Natural killer cell (primary cell): ENCODE data around the gene POP7. TPM values are rescaled to one million over a fixed set of nuclear protein-coding genes. Genes with fewer than 3 reads are reported as not detected.

Experiments used
- ATAC-seq, 3 donors: fragments of 150-1000 bp in 2 of 3; fragments of 200-7000 bp in 1 of 3; cut with Tn5 transposase; 1 replicate in 1 of 3; 2 replicates in 2 of 3; pipeline ENCODE4 v1.10.0; 2021; ENCODE audit warnings: mild to moderate bottlenecking in 2 of 3, moderate library complexity in 2 of 3
- DNase-seq, 2 donors: peaks; one replicate each; pipeline versions ENCODE4 v3.0.0 to v3.0.0-alpha.2; 2013 to 2021; ENCODE audit warnings: mixed read lengths in 1 of 2
- H3K27ac ChIP-seq: one replicate; pipeline ENCODE4 v1.5.1; 2013; ENCODE audit warnings: mild to moderate bottlenecking, low read length
- H3K27me3 ChIP-seq: one replicate; pipeline ENCODE4 v1.6.1; 2013; ENCODE audit warnings: low read length; ENCODE audit not compliant: control insufficient read depth, insufficient read depth
- H3K36me3 ChIP-seq: one replicate; pipeline ENCODE4 v1.6.1; 2013; ENCODE audit warnings: low read length; ENCODE audit not compliant: control insufficient read depth, insufficient read depth
- H3K4me1 ChIP-seq: one replicate; pipeline ENCODE4 v1.6.1; 2013; ENCODE audit warnings: low read length; ENCODE audit not compliant: control insufficient read depth, insufficient read depth
- H3K4me3 ChIP-seq: one replicate; pipeline ENCODE4 v1.5.1; 2013; ENCODE audit warnings: low read length
- H3K9me3 ChIP-seq: one replicate; pipeline ENCODE4 v1.6.1; 2013; ENCODE audit warnings: low read length; ENCODE audit not compliant: control insufficient read depth, insufficient read depth
- H3K27ac Mint-ChIP-seq, 2 donors: one replicate each; pipeline ENCODE4 v1.8.0; 2022; ENCODE audit warnings: mild to moderate bottlenecking in 2 of 2, mixed read lengths in 2 of 2, moderate library complexity in 1 of 2
- H3K27me3 Mint-ChIP-seq, 2 donors: one replicate each; pipeline ENCODE4 v1.8.0; 2022; ENCODE audit warnings: low read depth in 2 of 2, mixed read lengths in 2 of 2
- H3K36me3 Mint-ChIP-seq: one replicate; pipeline ENCODE4 v1.8.0; 2022; ENCODE audit warnings: mixed read lengths
- H3K4me1 Mint-ChIP-seq, 2 donors: one replicate each; pipeline ENCODE4 v1.8.0; 2022; ENCODE audit warnings: mixed read lengths in 2 of 2
- H3K4me3 Mint-ChIP-seq: one replicate; pipeline ENCODE4 v1.8.0; 2022; ENCODE audit warnings: mild to moderate bottlenecking, moderate library complexity, mixed read lengths
- H3K9me3 Mint-ChIP-seq, 2 donors: one replicate each; pipeline ENCODE4 v1.8.0; 2022; ENCODE audit warnings: mixed read lengths in 2 of 2
- WGBS: methylation state at CpG from one replicate; pipeline ENCODE4 v1.1.7; 2013; ENCODE audit warnings: missing lambda C conversion rate; ENCODE audit not compliant: insufficient coverage; 5-methylcytosine and 5-hydroxymethylcytosine counted together
- intact Hi-C: fragments of 100-400 bp; cut with micrococcal nuclease; formaldehyde crosslinking; loops from one replicate; pipeline ENCODE4 v1.14.2; 2022
- total RNA-seq, 4 donors: library from RNA; stranded (reverse); fragments of 120-200 nt in 1 of 4; gene quantifications; one replicate each; pipeline versions ENCODE4 v1.2.3 to v1.2.4, GENCODE V29; 2013 to 2022
- TF ChIP-seq, protein P1 (sequence below): fragments of 200-600 bp; IDR thresholded peaks from one replicate; pipeline ENCODE4 v1.8.0; 2022; ENCODE audit warnings: antibody characterized with exemption

The POP7 gene
- total RNA-seq, 3 donors from 2014 or later (not counting 1 experiment from before 2014, with no cell fraction given), result 17.6 to 22.1 (median 17.6) TPM

GRCh38 chr7:100691676-100692577 is 14.0 kb upstream of the POP7 start:
- Histone ChIP-seq H3K36me3 (peaks cover 17% of the 10 kb centered on the region), H3K4me1 (peaks cover 46% of the 10 kb centered on the region), H3K9me3 (no peaks in the 10 kb centered on the region), H3K27me3 (no peaks in the 10 kb centered on the region), H3K27ac (no peak overlapping the region), H3K4me3 (no peak overlapping the region)
- peak; percentile 64 to 75 (median 65) for ATAC-seq
- peak overlapping the region; percentile 84 to 94 for H3K27ac Mint-ChIP-seq
- no peaks in the 10 kb centered on the region for H3K36me3 Mint-ChIP-seq
- TF ChIP-seq, protein P1, sequence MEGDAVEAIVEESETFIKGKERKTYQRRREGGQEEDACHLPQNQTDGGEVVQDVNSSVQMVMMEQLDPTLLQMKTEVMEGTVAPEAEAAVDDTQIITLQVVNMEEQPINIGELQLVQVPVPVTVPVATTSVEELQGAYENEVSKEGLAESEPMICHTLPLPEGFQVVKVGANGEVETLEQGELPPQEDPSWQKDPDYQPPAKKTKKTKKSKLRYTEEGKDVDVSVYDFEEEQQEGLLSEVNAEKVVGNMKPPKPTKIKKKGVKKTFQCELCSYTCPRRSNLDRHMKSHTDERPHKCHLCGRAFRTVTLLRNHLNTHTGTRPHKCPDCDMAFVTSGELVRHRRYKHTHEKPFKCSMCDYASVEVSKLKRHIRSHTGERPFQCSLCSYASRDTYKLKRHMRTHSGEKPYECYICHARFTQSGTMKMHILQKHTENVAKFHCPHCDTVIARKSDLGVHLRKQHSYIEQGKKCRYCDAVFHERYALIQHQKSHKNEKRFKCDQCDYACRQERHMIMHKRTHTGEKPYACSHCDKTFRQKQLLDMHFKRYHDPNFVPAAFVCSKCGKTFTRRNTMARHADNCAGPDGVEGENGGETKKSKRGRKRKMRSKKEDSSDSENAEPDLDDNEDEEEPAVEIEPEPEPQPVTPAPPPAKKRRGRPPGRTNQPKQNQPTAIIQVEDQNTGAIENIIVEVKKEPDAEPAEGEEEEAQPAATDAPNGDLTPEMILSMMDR, result peak; percentile 82
- H3K4me1 Mint-ChIP-seq, result peaks cover 25 to 32% of the 10 kb centered on the region in 2 donors
- WGBS, result 42% methylated on average over 28 of the region's 28 CpGs
- H3K4me3 Mint-ChIP-seq, result peak overlapping the region; percentile 96
- intact Hi-C loops, result loop anchor here (1.0 to 10.0 kb wide), 4 partner anchors 60 to 217 kb away; partner anchors contain the start of genes PCOLCE and TSC22D4
- no peaks in the 10 kb centered on the region for H3K27me3 Mint-ChIP-seq
- peak; percentile 73 to 90 for DNase-seq
- no peaks in the 10 kb centered on the region for H3K9me3 Mint-ChIP-seq

DNA sequence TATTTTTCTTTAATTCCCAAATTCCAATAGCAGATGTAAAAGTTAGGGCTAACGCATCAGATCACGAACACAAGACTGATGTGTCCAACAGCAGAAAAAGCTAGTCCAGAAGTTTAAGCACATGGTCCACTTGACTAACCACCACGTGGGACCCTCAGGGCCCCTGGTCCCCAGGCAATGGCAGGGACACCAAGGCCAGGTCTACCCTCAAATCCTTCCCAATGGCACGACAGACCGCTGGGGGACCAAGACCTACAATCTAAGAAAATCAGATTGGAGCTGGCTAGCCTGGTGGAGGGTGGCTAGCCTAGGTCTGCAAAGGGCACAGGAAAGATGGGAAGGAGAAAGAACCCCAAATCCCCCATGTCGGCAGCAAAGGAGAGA is 13.4 kb upstream of the POP7 start:
- peaks cover 25 to 32% of the 10 kb centered on the region in 2 donors for H3K4me1 Mint-ChIP-seq
- TF ChIP-seq, protein P1, result no peak
- H3K27ac ChIP-seq, result no peak overlapping the region
- H3K9me3 ChIP-seq, result no peaks in the 10 kb centered on the region
- peak overlapping the region; percentile 84 to 94 for H3K27ac Mint-ChIP-seq
- ATAC-seq (no peak), DNase-seq (no peak)
- no peaks in the 10 kb centered on the region for H3K36me3 Mint-ChIP-seq
- H3K27me3 Mint-ChIP-seq, result no peaks in the 10 kb centered on the region
- no peaks in the 10 kb centered on the region for H3K9me3 Mint-ChIP-seq
- H3K4me3 ChIP-seq, result peak overlapping the region; percentile 52
- H3K4me3 Mint-ChIP-seq, result peak overlapping the region; percentile 96
- 86% methylated on average over 5 of the region's 6 CpGs for WGBS
- H3K36me3 ChIP-seq, result peaks cover 11% of the 10 kb centered on the region
- intact Hi-C loops, result loop anchor here (5.0 to 10.0 kb wide), 3 partner anchors 60 to 218 kb away; partner anchors contain the start of genes PCOLCE and TSC22D4
- H3K27me3 ChIP-seq, result no peaks in the 10 kb centered on the region
- peaks cover 46% of the 10 kb centered on the region for H3K4me1 ChIP-seq

DNA sequence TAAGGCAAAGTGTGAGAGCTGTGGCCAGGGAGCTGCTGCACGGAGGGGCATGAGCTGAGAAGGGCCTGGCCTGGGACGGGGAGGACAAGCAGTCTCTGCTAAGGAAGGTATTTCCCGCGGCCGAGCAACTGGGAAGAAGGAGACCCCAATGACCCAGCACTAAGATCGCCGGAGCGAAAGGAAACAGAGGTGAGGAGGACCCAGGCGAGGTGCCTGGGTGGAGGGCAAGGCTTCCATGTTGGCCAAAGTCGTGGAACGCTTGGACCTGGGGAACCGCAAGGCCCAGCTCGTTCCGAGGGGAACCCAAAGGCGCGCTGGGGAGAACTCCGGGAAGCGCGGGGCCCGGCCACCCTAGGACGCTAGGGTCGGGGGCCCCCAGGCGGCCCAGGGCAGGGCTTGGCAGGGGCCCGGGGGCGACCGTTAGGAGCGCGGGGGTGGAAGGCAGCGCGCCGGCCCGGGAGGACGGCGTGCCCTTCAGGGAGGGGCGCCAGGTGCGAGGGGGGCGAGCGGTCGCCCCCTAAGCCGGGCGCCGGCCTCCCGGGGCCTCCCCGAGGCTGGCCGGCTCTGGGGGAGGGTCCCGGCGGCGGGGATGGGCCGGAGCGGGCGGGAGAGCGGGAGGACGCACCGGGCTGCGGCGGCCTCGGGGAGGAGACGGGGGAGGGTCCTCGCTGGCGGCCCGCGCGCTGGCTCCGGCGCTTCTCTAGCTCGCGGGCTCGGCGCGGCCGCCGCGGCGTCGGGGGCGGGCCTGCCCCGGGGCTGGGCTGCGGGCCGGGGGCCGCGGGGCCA is 12.4 kb upstream of the POP7 start:
- Histone ChIP-seq H3K9me3 (no peaks in the 10 kb centered on the region), H3K27ac (no peak overlapping the region), H3K4me3 (peak overlapping the region; percentile 52), H3K4me1 (peaks cover 42% of the 10 kb centered on the region), H3K27me3 (no peaks in the 10 kb centered on the region), H3K36me3 (peaks cover 2% of the 10 kb centered on the region)
- peak overlapping the region; percentile 84 to 94 for H3K27ac Mint-ChIP-seq
- under 1% methylated on average over 81 of the region's 81 CpGs for WGBS
- intact Hi-C loops, result loop anchor here (5.0 to 10.0 kb wide), 3 partner anchors 61 to 219 kb away; partner anchors contain the start of genes PCOLCE and TSC22D4
- TF ChIP-seq, protein P1, result no peak
- H3K36me3 Mint-ChIP-seq, result no peaks in the 10 kb centered on the region
- peaks cover 25 to 30% of the 10 kb centered on the region in 2 donors for H3K4me1 Mint-ChIP-seq
- peak in 1 of 2 donors; percentile 23 for DNase-seq
- H3K4me3 Mint-ChIP-seq, result peak overlapping the region; percentile 96
- peak; percentile 49 to 64 (median 50) for ATAC-seq
- H3K27me3 Mint-ChIP-seq, result no peaks in the 10 kb centered on the region
- H3K9me3 Mint-ChIP-seq, result no peaks in the 10 kb centered on the region
